Fibroblast of skin of left quadriceps (primary cell): ENCODE data around the gene ACSS1.

Source experiments
- DNase-seq, 2 experiments: peaks; one replicate each; pipeline ENCODE4 v3.0.0-alpha.2; 2013; ENCODE audit warnings: low read depth in 2 of 2

ACSS1 gene

DNA sequence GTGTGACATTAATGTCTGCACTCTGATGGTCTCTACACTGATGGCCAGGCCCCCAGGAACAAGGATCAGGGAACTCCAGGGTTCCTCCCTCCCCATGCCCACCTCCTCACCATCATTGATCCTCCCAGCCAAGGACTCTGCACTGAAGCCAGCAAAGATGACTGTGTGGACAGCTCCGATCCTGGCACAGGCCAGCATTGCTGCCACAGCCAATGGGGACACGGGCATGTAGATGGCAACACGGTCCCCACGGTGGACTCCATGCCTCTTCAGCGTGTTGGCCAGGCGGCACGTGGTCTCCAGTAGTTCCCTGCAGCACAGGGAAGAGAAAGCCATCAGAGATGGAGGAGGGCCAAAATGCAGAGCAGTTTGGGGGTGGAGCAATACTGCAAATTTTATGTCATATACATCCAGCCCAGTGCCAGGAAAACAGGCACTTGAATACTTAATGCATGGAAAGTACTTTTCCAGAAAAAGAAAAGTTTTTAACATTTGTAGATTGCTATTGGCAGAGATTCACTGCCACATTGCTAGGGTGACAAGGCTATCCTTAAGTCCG, 27.2 kb downstream of the ACSS1 start:
- no peak for DNase-seq

DNA sequence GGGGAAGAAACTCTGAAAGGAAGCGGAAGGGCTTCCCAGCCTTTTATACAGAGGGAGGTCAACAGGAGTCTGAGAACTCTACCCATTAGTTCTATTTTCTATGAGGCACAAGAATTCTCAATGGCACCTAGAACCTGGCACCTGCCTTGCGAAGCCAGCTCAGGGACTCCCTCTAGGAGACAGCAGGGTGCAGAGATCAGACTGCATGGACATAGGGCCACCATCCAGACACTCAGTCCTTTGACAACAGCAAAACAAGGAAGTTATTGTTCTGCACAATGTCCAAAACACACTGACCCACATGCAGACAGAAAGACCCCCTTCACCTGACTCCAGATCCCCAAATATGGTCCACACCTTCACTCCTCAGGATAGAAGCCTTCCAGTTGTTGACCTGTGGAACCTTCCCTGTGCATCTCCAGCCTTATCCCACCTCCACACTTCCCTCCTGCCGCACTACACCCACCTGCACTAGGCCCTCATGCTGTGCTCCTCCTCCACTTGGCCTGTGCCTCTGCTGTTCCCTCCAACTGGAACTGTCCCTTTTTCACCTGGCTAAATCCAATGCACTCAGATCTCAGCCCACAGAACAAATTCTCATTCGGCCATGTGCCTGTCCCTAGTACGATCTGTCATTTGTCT, 27.8 kb downstream of the ACSS1 start:
- no peak for DNase-seq

DNA sequence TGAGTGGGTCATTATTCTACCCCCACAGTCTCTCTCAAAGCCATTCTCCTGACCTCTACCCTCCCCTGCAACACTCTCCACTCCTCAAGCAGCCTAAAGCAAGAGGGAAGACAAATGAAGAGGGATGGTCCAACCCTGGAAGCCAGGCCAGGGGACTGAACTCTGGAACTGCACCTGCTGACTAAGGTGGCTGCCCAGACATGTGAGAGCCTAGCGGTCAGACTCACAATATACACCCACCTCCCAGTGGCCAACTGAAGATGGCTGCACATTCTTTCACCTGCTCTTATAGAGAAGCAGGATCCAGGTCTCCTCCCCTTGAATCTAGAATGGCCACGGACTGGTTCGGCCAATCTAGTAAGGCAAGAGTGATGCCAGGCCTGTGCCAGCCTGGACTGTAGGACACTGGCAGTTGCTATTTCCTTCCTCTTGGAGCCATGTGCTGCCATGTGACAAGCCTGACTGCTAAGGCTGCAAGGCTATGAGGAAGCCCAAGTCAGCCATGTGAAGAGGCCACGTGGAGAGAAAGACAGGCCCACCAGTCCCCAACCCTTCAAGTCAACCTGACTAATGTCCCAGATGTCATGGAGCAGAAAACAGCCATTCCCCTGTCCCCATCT, 31.8 kb downstream of the ACSS1 start:
- DNase-seq = no peak

DNA sequence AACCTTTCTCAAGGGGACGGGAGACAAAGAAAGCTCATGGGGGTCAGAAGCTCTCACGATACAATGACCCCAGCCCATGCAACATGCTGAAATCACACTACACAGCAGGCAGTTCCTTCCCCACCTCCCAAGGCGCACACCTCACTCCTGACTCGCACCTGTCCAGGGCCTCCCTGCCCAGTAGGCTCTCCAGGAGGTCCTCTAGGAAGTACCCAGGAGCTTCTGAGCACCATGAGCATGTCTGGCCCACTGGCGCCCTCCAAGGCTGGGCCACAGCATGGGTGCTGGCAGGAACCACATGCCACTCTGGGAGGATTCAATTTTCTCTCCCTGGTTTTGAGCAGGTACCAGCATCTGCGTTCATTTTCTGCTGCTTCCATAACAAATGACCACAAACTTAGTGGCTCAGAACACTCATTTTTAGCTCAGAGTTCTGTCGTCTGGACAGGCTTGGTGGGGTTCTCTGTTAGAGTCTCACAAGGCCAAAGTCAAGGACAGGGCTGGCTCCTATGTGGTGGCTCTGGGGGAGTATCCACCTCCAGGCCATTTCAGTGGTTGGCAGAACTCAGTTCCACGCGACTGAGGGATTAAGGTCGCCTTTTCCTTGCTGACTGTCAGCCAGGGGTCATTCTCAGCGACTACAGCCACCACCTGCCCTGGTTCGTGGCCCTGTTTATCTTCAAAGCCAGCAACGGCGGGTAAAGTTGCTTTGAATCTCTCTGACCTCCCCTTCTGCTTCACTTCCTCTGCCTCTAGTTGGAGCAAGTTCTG, 32.7 kb downstream of the ACSS1 start:
- DNase-seq = no peak

DNA sequence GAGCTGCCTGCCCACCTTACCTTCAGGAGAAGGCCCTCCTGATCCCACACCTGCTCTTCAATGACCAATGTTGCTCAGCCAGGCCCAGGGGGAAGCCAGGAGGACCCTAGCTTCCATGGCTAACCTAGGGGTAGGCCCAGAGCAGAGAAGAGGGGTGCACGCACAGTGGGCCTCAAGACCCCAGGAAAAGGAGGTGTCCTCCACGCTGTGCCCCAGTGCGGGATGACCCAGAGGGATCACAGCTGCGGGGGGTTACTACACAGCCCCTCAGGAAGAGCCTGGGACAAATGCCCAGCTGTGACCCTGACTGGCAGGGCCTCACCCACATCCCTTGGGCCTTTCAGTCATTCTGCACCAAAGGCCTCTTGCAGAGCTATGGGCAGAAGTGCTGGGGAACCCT, 33.8 kb downstream of the ACSS1 start:
- DNase-seq = no peak

DNA sequence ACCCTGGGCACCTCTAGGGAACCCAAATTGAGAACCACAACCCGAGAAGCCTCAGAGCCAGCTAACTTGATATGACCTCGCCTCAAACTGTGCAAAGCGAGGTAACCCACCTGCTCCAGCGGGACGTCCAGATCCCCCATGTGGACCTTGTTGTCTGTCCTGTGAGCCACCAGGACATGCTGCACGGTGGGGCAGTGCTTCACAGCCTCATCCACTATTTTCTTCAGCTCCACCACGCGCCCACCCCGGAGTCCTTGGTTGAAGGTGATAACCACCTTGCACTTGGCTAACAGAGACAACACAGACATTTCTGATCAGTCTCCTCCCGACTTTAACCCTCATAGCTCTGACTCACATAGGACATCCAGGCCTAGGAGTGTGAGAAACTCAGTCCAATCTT, 34.6 kb downstream of the ACSS1 start:
- no peak for DNase-seq

DNA sequence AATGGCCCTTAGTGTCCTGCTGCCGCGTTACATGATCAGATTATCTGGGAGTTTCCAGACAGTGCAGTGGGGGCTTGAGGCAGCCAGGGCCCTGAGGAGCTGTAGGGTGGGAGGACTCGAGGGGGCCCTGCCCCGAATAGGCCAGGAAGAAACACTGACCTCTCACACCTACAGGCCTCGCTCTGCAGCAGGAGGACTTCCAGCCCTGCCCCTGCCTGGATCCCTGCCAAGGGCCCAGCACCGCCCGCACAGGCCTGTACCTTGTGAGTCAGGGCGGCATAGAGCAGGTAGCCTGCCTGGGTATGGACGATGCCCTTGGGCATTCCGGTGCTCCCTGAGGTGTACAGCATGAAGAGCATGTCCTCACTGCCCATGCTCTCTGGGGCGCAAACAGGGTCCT, 35.3 kb downstream of the ACSS1 start:
- DNase-seq = no peak

DNA sequence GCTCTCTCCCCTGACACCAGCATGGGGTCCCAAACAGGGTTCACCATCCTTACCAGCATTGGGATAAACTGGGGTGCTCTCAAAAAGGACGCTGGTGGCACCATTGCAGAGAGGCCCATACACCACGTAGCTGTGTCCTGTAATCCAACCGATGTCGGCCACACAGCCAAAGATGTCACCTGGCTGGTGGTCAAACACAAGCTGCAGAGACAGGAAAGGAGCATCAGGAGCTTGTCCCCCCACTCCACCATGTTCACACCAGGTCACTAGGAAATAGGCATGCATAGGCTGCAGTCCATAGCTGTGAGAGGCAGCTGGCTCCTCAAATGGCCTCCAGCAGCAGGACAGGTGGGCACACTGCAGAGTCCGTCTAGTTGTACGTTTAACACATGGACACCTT, 36.6 kb downstream of the ACSS1 start:
- no peak for DNase-seq

DNA sequence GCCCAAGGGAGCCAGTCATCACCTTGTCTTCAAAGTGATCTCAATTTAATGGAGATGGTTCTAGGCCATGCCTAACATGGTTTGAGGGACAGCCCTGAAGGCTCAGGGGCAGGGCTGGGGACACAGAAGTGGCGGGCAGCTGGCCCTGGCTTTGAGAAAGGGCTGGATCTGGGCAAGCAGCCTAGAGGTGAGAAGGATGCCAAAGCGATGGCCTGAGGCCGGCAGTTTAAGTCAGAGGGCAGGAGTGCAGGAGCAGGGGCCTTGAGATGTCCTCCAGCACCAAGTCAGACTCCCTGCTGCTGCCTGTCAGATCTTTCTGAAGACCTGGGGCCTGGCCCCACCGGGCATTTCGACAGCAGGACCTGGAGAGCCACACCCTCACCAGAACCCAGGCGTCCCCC, 37.0 kb downstream of the ACSS1 start:
- DNase-seq = no peak

DNA sequence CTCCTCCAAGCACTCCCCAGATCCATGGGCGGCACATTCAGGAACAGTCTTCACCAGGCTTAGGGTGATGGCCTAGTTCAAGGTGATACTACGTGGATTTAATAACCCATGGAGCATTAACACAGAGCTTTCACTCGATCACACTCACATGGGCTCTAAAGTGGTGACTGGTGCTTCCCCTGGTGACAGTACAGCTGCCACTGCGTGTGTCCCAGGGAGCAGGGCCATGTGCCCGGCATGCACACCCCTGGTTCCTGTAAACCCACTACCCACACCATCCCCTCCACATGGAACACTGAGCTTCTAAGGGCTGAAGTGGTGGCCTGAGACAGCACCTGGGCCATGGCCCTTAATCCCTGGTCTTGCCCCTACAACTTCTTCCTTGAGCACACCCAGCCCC, 37.6 kb downstream of the ACSS1 start:
- DNase-seq = no peak

DNA sequence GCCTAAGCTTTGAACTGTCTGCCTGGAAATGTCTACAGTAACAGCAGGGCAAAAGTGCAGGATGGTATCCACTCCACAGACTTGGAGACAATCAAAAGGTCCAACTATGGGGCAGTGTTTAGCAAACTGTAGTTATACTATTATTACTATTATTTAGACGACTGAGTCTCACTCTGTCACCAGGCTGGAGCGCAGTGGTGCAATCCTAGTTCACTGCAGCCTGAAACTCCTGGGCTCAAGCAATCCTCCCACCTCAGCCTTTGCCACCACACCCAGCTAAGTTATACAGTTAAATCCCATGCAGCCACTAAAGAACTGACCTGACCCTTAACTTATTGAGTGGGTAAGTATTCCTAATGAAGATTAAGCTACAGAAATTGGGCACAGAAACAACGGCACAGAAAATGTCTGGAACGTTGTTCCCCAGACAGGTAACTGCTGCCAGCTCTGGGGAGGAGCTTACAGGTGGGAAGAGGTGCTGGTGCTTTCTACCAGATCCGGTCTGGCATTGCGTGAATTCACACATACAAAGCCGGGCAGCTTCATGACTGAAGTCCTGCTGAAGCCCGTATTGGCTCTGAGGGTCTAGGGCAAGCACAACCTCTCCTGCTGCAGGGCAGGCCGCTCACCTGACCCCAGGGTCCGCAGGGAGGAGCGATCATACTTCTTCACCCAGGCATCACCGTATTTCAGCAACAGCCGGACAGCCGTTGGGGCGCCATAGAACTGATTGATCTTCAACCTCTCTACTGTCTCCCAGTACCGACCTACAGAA, 38.4 kb downstream of the ACSS1 start:
- no peak for DNase-seq

DNA sequence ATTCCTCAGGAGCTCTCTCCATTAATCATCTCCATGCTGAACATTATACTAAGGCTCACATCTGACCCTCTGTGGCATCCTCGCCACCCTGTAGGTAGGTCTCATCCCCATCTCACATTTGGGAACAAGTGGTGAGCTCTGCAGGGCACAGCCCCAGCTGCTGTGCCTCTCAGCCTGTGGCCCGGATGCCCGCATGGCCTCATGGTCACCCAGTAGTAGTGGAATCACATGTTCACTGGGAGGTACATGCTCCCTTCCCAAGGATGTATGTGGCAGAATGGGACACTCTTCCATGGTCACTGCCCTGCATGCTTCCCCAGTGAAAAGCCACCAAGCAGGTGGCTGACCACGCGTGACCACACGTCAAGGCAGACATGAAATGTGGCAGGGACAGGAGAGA, 39.1 kb downstream of the ACSS1 start:
- no peak for DNase-seq

DNA sequence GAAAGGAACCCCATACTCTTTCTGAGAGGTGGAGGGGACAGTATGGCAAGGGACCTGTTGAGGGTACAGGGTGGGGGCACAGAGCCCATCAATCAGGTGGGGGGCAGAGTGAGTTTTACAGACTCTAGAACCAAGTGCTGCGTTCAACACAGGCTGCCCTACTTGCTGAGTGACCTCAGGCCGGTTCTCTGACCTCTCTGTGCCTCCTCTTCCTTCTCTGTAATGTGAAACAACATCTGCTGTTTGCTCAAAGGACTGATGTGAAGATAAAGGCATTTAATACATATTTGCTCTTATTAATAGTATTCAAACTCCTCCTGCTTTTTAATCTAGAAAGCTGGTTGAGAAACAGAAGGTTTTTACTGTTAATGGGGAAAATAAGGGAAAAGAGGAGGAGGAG, 39.5 kb downstream of the ACSS1 start:
- DNase-seq = no peak

DNA sequence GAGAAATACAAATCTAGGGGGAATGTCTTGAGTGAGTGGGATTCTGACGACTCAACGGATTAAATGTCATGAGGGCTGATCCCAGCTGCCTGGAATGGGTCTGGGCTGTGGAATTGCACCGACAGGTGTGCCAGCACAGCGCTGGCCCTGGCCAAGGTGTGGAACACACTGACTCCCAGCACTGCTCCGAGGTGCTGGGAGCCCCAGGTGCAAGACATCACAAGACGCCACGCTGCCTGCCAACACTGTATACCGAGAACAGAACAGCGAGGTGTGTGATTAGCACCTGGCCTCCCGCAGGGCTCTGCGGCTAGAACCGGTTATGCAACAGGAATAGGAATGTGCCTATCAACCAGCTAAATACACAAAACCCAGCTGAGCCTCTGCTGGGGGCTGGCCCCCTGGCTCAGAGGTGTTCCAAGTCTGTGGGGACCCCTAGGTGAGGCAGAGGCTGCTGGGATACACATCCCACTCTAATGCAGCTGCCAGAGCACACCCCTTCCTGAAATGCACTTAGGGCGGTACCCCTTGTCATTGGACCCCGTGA, 40.6 kb downstream of the ACSS1 start:
- DNase-seq = no peak

DNA sequence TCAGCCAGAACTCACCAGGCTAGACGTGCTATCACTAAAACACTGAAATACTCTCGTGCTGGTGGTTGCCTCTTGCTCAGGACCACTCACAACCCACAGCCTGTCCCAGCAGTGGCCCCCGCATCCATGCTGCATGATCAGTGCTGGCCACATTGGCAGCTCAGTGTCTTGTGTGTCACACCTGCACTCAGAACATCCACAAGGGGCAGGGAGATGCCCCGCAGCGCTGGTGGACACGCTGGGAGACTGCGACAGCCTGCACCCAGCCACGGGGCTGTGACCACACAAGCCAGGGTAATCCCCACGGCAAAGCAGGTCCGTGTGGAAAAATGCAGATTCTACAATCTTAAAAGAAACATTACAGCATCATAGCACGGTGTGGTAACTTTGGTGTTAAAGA, 41.5 kb downstream of the ACSS1 start:
- no peak for DNase-seq

DNA sequence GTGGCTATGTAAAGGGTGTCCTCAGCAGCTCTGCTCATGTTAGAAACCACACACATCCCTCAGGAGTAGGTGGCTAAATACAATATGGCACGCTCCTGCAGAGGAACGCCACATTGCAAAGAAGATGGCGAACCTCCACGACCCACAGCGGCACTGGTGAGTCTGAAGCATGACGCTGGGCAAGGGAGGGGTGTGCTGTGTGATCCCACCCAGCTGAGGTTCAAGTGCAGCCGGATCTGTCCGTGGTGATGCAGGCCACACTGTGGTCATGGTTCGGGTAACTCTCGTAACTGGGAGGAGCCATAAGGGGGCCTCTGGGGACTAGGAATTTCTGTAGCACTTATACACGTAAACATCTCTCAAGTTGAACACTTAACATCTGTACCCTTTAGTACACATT, 42.0 kb downstream of the ACSS1 start:
- no peak for DNase-seq

DNA sequence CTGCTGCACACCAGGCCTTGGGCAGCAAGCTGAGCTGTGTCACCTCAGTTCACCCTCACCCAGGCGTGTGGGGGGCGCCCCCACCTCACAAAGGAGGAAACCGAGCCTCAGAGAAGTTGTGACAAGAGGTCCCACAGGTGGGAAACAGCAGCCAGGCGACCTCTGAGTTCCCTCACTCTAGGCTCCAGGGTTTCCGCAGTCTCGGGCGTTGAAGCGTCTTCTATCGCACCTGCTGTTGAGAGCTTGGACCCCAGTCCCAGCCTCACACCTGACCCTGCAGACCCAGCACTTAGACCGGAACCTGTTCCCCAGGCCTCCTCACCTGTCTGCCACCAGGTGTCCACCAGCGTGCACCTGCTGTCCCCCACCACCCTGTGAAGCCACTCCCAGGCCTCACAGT, 43.1 kb downstream of the ACSS1 start:
- no peak for DNase-seq

DNA sequence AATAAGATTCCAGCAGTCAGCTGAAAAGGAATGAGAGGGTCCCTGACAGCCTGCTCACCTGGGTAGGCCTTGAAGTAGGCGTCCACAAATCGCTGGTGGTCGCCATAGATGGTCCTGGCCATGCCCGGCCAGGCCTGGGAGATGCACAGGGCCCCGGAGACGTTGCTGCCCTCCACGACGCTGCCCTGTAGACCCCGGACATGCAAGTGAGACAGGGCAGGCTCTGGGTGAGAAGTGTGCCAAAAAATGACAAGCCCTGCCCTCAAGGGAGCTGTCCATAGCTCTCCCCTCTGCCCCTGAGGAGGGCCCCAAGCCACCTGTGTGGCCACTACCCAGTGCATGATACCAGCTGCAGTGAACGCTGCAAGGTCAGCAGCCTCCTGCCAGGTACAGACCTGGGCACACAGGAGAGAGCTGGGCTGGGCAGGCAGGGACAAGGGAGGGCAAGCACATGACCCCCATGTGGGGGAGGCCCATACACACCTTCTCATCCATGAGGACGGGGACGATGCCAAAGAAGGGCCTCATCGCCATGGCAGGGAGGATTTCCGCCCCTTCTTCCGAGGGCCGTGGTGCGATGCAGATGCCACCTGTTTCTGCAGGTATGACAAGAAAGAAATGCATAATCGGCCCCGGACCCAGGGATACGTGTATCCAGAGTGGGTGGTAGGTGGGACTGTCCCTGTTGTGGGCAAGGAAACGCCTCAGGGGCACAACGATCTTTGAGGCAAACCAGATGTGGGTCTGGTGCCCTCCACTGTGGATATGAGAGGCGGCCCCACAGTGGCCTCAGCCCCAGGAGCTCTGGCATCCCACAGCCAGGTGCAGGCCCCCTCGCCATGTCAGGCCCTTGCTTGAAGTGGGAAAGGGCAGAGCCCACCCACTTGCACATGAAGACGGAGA, 44.2 kb downstream of the ACSS1 start:
- DNase-seq = no peak

DNA sequence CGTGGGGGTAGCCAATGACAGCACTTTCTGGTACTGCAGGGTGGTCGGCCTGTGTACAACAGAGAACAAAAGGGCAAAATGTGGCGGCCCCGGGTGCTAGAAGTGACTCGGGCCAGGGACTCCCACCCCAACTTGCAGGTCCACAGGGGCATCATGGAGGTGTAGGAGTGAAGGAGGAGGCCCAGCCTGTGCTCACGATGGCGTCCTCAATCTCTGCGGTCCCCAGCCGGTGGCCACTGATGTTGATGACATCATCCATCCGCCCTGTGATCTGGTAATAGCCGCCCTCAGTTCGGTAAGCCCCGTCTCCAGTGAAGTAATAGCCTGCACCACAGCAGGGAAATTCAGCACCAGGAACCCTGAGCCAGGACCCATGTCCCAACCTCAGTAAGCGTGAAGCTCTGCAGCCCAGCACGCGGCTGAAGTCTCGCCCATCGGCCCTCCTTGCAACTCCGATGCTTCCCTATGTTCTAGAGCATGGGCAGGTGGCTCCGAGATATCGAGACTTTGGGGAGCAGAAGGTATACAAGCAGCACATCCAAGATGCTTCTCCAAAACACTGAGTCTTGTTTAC, 45.2 kb downstream of the ACSS1 start:
- no peak for DNase-seq

DNA sequence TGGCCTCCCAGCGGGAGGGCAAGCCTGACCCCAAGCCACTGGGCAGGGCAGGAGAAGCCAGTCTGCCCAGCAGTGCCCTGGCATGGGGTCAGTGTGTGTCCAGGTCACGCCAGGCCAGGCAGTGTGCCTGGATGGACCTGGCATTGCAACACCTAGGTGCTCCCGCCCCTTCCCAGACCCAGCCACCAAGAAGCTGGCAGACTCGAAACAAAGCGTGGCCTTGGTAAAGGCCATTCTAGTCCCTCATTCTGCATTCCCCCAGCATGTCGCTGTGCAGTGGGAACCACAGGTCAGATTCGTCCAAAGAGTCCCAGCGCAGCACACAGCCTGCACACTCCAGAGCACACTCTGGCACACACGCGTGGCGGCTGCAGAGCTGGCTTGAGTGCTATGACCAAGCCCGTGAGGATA, 46.1 kb downstream of the ACSS1 start:
- DNase-seq = no peak

DNA sequence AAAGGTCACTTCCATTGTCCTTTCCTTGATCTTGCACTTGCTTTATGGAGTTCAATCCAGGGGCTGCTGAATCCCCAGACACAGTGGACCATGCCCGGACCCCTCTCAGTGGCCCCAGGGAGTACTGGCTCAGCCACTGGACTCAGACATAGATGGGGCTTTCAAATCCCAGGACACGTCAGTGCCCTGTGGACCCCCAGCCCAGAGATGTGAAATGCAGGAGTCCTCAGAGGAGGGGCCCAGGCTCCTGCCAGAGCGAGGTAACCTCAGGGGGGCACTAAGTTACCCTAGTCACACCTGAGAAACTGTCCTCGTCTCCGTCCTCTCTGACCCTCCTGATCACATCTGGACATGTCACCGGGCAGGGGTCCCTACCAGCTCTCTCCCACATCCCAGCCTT, 46.7 kb downstream of the ACSS1 start:
- no peak for DNase-seq
